Regular cardiac myocyte (primary cell): ENCODE measurements around the gene USP17L13. TPM values are rescaled to one million over a fixed set of nuclear protein-coding genes. Genes with fewer than 3 reads are reported as not detected.

Experiments used
- total RNA-seq: library from RNA; depleted of rRNA; stranded (reverse); fragments of >200 nt; gene quantifications from 2 replicates; pipeline ENCODE4 v1.2.3, GENCODE V29; 2014

The USP17L13 gene
- under 0.01 TPM in 1 of 2 replicates, not detected in the other for total RNA-seq

GRCh38 chr4:9224596-9224995 lies at the start of gene USP17L13:
TSS of gene USP17L13 (plus strand) at chr4:9224896. CDS start at chr4:9224896, 0 bp downstream.

GRCh38 chr4:9210357-9210756 lies 14.3 kb upstream of the USP17L13 start, which contains the start of gene USP17L10:
TSS of gene USP17L10 (plus strand) at chr4:9210657. CDS start at chr4:9210657, 0 bp downstream.

GRCh38 chr4:9215105-9215504 lies 9.6 kb upstream of the USP17L13 start, which contains the start of gene USP17L11:
TSS of gene USP17L11 (plus strand) at chr4:9215405. CDS start at chr4:9215405, 0 bp downstream.

GRCh38 chr4:9219852-9220251 lies 4.8 kb upstream of the USP17L13 start, which contains the start of gene USP17L12:
TSS of gene USP17L12 (plus strand) at chr4:9220152. CDS start at chr4:9220152, 0 bp downstream.

GRCh38 chr4:9234085-9234484 lies 9.4 kb downstream of the USP17L13 start, which contains the start of gene USP17L15:
TSS of gene USP17L15 (plus strand) at chr4:9234385. CDS start at chr4:9234385, 0 bp downstream.

GRCh38 chr4:9243579-9243978 lies 18.9 kb downstream of the USP17L13 start, which contains the start of gene USP17L17:
TSS of gene USP17L17 (plus strand) at chr4:9243879. CDS start at chr4:9243879, 0 bp downstream.

GRCh38 chr4:9247953-9248680 lies 23.4 kb downstream of the USP17L13 start, which contains the start of gene USP17L18:
TSS of gene USP17L18 (plus strand) at chr4:9248630. CDS start at chr4:9248630, 0 bp downstream.

GRCh38 chr4:9253078-9253477 lies 28.4 kb downstream of the USP17L13 start, which contains the start of gene USP17L19:
TSS of gene USP17L19 (plus strand) at chr4:9253378. CDS start at chr4:9253378, 0 bp downstream.

GRCh38 chr4:9257824-9258223 lies 33.1 kb downstream of the USP17L13 start, which contains the start of gene USP17L20:
TSS of gene USP17L20 (plus strand) at chr4:9258124. CDS start at chr4:9258124, 0 bp downstream.

GRCh38 chr4:9262572-9262971 lies 37.9 kb downstream of the USP17L13 start, which contains the start of gene USP17L21:
TSS of gene USP17L21 (plus strand) at chr4:9262872. CDS start at chr4:9262872, 0 bp downstream.

GRCh38 chr4:9267319-9267718 lies 42.6 kb downstream of the USP17L13 start, which contains the start of gene USP17L22:
TSS of gene USP17L22 (plus strand) at chr4:9267619. CDS start at chr4:9267619, 0 bp downstream.

Other genes starting within 250 kb of the USP17L13 start
- not detected in 2 replicates for gene FAM90A26, start 54.5 kb upstream of the USP17L13 start, total RNA-seq
- not detected in 2 replicates for gene USP17L10, start 14.2 kb upstream of the USP17L13 start, total RNA-seq
- not detected in 2 replicates for gene USP17L11, start 9.5 kb upstream of the USP17L13 start, total RNA-seq
- not detected in 2 replicates for gene USP17L12, start 4.7 kb upstream of the USP17L13 start, total RNA-seq
- not detected in 2 replicates for gene USP17L15, start 9.5 kb downstream of the USP17L13 start, total RNA-seq
- gene USP17L17, start 19.0 kb downstream of the USP17L13 start, total RNA-seq, result under 0.01 TPM in 1 of 2 replicates, not detected in the other
- gene USP17L18, start 23.7 kb downstream of the USP17L13 start, total RNA-seq, result not detected in 2 replicates
- not detected in 2 replicates for gene USP17L19, start 28.5 kb downstream of the USP17L13 start, total RNA-seq
- not detected in 2 replicates for gene USP17L20, start 33.2 kb downstream of the USP17L13 start, total RNA-seq
- not detected in 2 replicates for gene USP17L21, start 38.0 kb downstream of the USP17L13 start, total RNA-seq
- gene USP17L22, start 42.7 kb downstream of the USP17L13 start, total RNA-seq, result not detected in 2 replicates
- not detected in 2 replicates for gene USP17L24, start 100.3 kb downstream of the USP17L13 start, total RNA-seq
- gene USP17L25, start 105.0 kb downstream of the USP17L13 start, total RNA-seq, result not detected in 2 replicates
- gene USP17L26, start 109.8 kb downstream of the USP17L13 start, total RNA-seq, result not detected in 2 replicates
- not detected in 2 replicates for gene USP17L5, start 114.5 kb downstream of the USP17L13 start, total RNA-seq
- not detected in 2 replicates for gene USP17L27, start 119.3 kb downstream of the USP17L13 start, total RNA-seq
- gene USP17L28, start 124.0 kb downstream of the USP17L13 start, total RNA-seq, result not detected in 2 replicates
- gene USP17L29, start 128.7 kb downstream of the USP17L13 start, total RNA-seq, result not detected in 2 replicates
- not detected in 2 replicates for gene USP17L30, start 138.2 kb downstream of the USP17L13 start, total RNA-seq
- gene DEFB131A, start 219.5 kb downstream of the USP17L13 start, total RNA-seq, result not detected in 2 replicates